Endothelial cell of hepatic sinusoid (primary cell): ENCODE data around the gene FGF5.
"Not testable (repeated sequence)": the region's sequence is repeated elsewhere in the genome, so short reads cannot be mapped to it uniquely, and the experiment has no call there.

Source experiments
- in situ Hi-C: cut with HindIII; loops from 2 replicates; pipeline ENCODE4 v1.10.0; 2017; ENCODE audit warnings: low sequenced_read_pairs

Gene FGF5, protein sequence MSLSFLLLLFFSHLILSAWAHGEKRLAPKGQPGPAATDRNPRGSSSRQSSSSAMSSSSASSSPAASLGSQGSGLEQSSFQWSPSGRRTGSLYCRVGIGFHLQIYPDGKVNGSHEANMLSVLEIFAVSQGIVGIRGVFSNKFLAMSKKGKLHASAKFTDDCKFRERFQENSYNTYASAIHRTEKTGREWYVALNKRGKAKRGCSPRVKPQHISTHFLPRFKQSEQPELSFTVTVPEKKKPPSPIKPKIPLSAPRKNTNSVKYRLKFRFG

GRCh38 chr4:80266253-80266901 lies at the start of gene FGF5:
TSS of gene FGF5 (plus strand) at chr4:80266664. CDS start at chr4:80266825, 161 bp downstream.
- in situ Hi-C loops, result loop anchor here (5.0 kb wide), 1 partner anchor 34 kb away; no protein-coding TSS in a partner anchor

DNA sequence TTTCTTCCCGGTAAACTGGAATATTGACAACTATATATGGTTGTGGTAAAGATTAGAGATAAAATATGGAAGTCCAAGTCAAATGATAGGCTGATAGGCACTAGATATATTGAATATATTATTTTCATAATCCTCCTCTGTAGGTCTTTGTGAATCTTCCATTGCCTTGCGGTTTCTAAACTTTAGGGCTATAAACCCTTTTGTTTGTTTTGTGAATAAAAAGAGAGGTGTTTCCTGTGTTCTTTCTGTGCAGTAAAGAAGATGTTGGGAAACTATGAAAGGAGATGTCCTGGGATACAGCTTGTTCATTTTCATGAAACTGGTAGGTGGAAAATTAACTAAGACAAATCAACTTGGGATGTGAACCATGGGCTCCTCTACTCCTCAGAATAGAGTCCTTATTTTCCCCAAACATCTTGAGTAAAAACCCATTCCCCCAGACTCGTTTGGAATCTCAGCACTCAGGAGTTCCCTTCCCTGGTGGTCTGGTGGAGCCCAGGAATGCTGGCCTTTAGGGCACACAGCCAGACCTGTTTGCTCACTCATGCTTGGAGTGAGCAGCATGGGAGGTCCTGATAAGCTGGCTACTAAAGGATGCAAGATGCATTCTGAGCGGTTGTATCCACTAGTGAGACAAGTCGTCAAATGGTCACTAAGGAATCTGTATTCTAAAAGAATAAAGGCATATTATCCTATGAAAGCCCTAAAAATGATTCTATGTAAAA lies 47.0 kb upstream of the FGF5 start:
- in situ Hi-C loops, result loop anchor here (10.0 to 25.0 kb wide), 2 partner anchors 115 to 1257 kb away; partner anchors contain the start of gene CFAP299

DNA sequence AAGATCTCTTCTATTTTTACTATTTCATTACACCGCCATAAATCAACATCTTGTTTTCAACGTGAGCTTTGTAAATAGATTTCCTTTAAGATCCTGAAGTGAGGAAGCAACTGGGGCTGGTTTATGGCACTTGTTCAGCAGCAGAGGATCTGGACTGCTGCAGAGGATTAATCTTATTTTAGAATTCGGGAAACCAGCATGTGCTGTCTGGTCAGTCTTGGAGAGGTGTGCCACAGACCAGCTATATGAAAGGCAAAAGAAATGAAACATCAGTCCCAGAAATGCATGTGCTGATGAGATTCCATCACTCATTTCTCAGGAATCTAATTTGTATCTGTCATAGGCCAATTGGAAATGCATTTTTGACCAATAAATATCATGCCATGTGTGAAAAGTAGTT lies 45.8 kb upstream of the FGF5 start:
- in situ Hi-C loops, result loop anchor here (25.0 kb wide), 1 partner anchor 1258 kb away; no protein-coding TSS in a partner anchor

GRCh38 chr4:80221161-80221560 lies 45.3 kb upstream of the FGF5 start:
- in situ Hi-C loops, result loop anchor here (25.0 kb wide), 1 partner anchor 1259 kb away; no protein-coding TSS in a partner anchor

DNA sequence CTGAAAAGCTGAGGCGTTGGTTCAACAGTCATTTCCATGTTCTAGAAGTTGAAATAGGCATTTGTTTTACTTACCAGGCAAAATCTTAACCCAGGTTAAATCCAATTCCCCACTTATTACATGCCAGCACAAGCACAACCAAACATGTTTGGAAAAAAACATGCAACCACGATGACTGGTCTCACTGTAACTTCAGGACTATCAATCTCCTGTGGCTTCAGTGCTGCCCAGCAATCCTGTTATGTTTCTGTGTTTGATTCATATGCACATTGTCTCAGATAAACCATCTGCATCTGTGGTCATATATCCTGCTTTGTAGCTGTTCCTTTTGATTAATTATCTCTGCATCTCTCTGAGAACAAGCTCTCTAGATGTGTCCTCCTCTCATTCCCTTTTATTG lies 40.9 kb upstream of the FGF5 start:
- in situ Hi-C loops, result no loop called here

GRCh38 chr4:80226094-80226493 lies 40.4 kb upstream of the FGF5 start:
- in situ Hi-C loops, result no loop called here

GRCh38 chr4:80228460-80228859 lies 38.0 kb upstream of the FGF5 start:
- in situ Hi-C loops, result no loop called here

- in situ Hi-C loops, result no loop called here
These were observed 37.3 kb upstream of the FGF5 start for GRCh38 chr4:80229128-80229527.

GRCh38 chr4:80229590-80229989 lies 36.9 kb upstream of the FGF5 start:
- in situ Hi-C loops, result no loop called here

- in situ Hi-C loops, result loop anchor here (5.0 kb wide), 1 partner anchor 36 kb away; the partner anchor contains the start of gene FGF5
These were observed 35.3 kb upstream of the FGF5 start for GRCh38 chr4:80231180-80231579.

DNA sequence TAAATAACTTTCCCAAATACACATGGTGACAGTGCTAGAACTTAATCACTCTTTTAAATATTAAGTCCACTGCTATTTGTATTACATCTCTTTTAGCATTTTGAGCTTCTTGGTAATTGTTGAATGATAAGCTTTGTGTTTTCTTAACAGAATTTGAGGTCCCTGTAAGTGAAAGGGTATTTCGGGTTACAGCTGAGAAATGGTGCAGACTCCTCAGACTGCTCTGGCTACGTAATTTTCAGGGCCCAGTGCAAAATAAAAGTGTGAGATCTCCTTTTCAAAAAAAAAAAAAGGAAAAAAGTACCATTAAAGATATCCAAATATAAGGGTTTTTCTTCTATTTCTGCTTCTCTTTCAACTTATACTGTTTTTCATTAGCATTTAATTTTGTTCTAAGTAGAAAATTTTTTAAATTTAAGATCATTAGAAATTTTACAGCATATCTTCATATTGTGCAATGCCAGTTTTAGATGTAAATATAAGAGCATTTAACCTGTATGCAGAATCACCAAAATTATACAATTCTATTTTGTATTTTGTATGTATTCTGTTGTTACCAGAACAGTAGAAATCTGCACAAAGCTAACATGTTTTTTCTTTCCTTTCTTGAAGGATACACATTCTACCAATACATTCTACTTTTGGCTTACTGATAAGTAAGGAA lies 33.6 kb upstream of the FGF5 start:
- in situ Hi-C loops, result loop anchor here (5.0 kb wide), 1 partner anchor 34 kb away; the partner anchor contains the start of gene FGF5

- in situ Hi-C loops, result loop anchor here (5.0 kb wide), 1 partner anchor 34 kb away; the partner anchor contains the start of gene FGF5
These were observed 33.1 kb upstream of the FGF5 start for GRCh38 chr4:80233390-80233789.

- in situ Hi-C loops, result no loop called here
These were observed 31.0 kb upstream of the FGF5 start for GRCh38 chr4:80235451-80235850.

- in situ Hi-C loops, result no loop called here
These were observed 28.5 kb upstream of the FGF5 start for GRCh38 chr4:80237992-80238391.

GRCh38 chr4:80239480-80240150 lies 26.8 kb upstream of the FGF5 start:
- in situ Hi-C loops, result no loop called here

GRCh38 chr4:80240976-80241375 lies 25.5 kb upstream of the FGF5 start:
- in situ Hi-C loops, result no loop called here

- in situ Hi-C loops, result no loop called here
These were observed 23.0 kb upstream of the FGF5 start for GRCh38 chr4:80243274-80244018.

GRCh38 chr4:80247484-80247883 lies 19.0 kb upstream of the FGF5 start:
- in situ Hi-C loops, result not testable (repeated sequence)

DNA sequence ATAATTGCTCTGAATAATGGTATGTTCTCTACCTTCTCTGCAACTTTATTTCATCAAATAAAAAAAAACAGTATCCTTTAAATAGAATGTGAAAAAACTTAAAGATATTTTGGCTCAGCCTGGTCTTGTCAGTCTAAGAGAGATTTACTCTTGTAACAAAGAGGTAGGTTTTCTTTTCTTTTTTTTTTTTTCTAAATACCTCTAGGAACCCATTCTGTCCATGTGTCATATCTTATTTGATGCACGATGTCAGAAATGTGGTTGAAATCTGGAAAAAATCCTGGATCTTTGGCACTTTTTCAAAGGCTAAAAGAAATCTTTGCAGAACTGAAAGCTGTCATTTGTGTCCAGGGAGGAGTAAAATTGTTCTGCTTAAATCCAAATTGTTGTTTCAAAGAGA lies 17.3 kb upstream of the FGF5 start:
- in situ Hi-C loops, result no loop called here

DNA sequence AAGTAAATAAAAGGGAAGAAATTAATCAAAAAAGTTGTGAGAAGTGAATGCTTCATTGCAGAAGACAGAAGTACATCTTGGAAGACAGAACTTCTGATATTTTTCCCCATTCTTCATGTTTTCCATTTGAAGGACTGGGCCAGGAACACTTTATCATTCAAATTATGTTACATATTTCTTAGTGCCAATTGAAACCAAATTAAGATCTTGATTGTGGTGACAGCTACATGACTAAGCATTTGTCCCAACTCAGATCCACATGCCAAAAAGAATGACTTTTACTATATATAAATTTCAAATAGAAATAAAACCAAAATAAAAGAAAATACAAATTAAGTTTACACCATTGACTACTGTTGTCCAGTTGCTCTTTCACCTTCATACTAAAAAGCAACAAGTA lies 14.0 kb upstream of the FGF5 start:
- in situ Hi-C loops, result no loop called here
